OCI-LY3 (cell line): ENCODE measurements around the gene BLOC1S1.

Experiments used
- CTCF ChIP-seq: fragments of 200-600, 300-600 bp; sonication (generic); IDR thresholded peaks from 2 replicates; pipeline ENCODE4 v1.5.1; 2014; ENCODE audit warnings: antibody characterized with exemption, low read length, low read depth
- EZH2phosphoT487 ChIP-seq: fragments of 200-600 bp; shearing (Covaris generic); IDR thresholded peaks from 2 replicates; pipeline ENCODE4 v1.6.1; 2018; ENCODE audit warnings: antibody characterized with exemption, mixed run types, low read depth

- TF ChIP-seq CTCF (no peak), EZH2phosphoT487 (no peak)
Measured at GRCh38 chr12:55717011-55718007, 1.5 kb downstream of the BLOC1S1 start.
